ENCODE data around the gene LMOD2. TPM values are rescaled to one million over a fixed set of nuclear protein-coding genes. Genes with fewer than 3 reads are reported as not detected.

Gene LMOD2
- total and polyA plus RNA-seq, 8 donors = 0.08 TPM; not detected in 7

GRCh38 chr7:123639631-123640030, 16.0 kb upstream of the LMOD2 start:
- Histone ChIP-seq H3K27me3 (no peaks in the 10 kb centered on the region), H3K9me3 (no peaks in the 10 kb centered on the region), H3K27ac (no peak overlapping the region), H3K4me1 (no peaks in the 10 kb centered on the region), H3K36me3 (no peaks in the 10 kb centered on the region), H3K4me3 (no peak overlapping the region)
- DNase-seq = no peak
- TF ChIP-seq CTCF (IDR thresholded peaks at IDR 0.05) = no peak
- intact Hi-C loops (cut with DNase I) = no loop called here
- no peak for ATAC-seq

GRCh38 chr7:123640583-123640982, 15.1 kb upstream of the LMOD2 start:
- Histone ChIP-seq H3K9me3 (no peaks in the 10 kb centered on the region), H3K27ac (no peak overlapping the region), H3K4me3 (no peak overlapping the region), H3K36me3 (no peaks in the 10 kb centered on the region), H3K27me3 (no peaks in the 10 kb centered on the region), H3K4me1 (no peaks in the 10 kb centered on the region)
- no peak for TF ChIP-seq CTCF (IDR thresholded peaks at IDR 0.05)
- no peak for DNase-seq
- intact Hi-C loops (cut with DNase I) = no loop called here
- no peak for ATAC-seq

GRCh38 chr7:123641901-123642300, 13.8 kb upstream of the LMOD2 start:
- H3K4me1 ChIP-seq = no peaks in the 10 kb centered on the region
- intact Hi-C loops (cut with DNase I) = no loop called here
- no peak overlapping the region for H3K27ac ChIP-seq
- H3K27me3 ChIP-seq = no peaks in the 10 kb centered on the region
- H3K9me3 ChIP-seq = no peaks in the 10 kb centered on the region
- no peak overlapping the region for H3K4me3 ChIP-seq
- H3K36me3 ChIP-seq = no peaks in the 10 kb centered on the region
- ATAC-seq (no peak), DNase-seq (no peak)
- no peak for TF ChIP-seq CTCF (IDR thresholded peaks at IDR 0.05)

- H3K36me3 ChIP-seq = no peaks in the 10 kb centered on the region
- ATAC-seq (peak; percentile 49), DNase-seq (peak in 2 of 4 donors; percentile 17 to 39)
- H3K4me1 ChIP-seq = no peaks in the 10 kb centered on the region
- no peak overlapping the region for H3K27ac ChIP-seq
- no peak for TF ChIP-seq CTCF (IDR thresholded peaks at IDR 0.05)
- intact Hi-C loops (cut with DNase I) = no loop called here
- no peak overlapping the region for H3K4me3 ChIP-seq
- H3K27me3 ChIP-seq = no peaks in the 10 kb centered on the region
- H3K9me3 ChIP-seq = no peaks in the 10 kb centered on the region
These were observed 11.9 kb upstream of the LMOD2 start for GRCh38 chr7:123643495-123644441.

- Histone ChIP-seq H3K4me1 (no peaks in the 10 kb centered on the region), H3K4me3 (no peak overlapping the region), H3K27ac (no peak overlapping the region), H3K27me3 (no peaks in the 10 kb centered on the region), H3K9me3 (no peaks in the 10 kb centered on the region), H3K36me3 (no peaks in the 10 kb centered on the region)
- intact Hi-C loops (cut with DNase I) = no loop called here
- DNase-seq (no peak), ATAC-seq (no peak)
- TF ChIP-seq CTCF (IDR thresholded peaks at IDR 0.05) = no peak
These were observed 10.2 kb upstream of the LMOD2 start for GRCh38 chr7:123645516-123645915.
